RWPE1 (cell line): ENCODE data around the gene RGS6.
A peak's percentile ranks its signal among the peaks of the same experiment; 100 is the strongest.

ENCODE experiments used
- CTCF ChIA-PET: fragments of 350-600 bp; sonication (Branson Sonifier 250); formaldehyde crosslinking; extraction: SDS; loops from one replicate; lab custom pipeline; 2021; lab: Yijun Ruan, JAX
- POLR2A ChIA-PET: fragments of 400-600 bp; formaldehyde crosslinking; extraction: SDS; loops from one replicate; lab custom pipeline; 2020; ENCODE audit warnings: antibody characterized with exemption; ENCODE audit not compliant: low non-redundant PET; lab: Yijun Ruan, JAX
- DNase-seq: peaks from one replicate; pipeline ENCODE4 v3.0.0; 2012; ENCODE audit warnings: low spot score
- H3K27ac ChIP-seq: fragments of 450-650 bp; 2 replicates; pipeline ENCODE4 v1.5.1; 2017
- TF ChIP-seq, protein P1 (sequence below): fragments of 450-650 bp; conservative IDR thresholded peaks from 2 replicates; pipeline ENCODE4 v1.5.1; 2017; ENCODE audit warnings: low read depth, mild to moderate bottlenecking

The RGS6 gene

DNA sequence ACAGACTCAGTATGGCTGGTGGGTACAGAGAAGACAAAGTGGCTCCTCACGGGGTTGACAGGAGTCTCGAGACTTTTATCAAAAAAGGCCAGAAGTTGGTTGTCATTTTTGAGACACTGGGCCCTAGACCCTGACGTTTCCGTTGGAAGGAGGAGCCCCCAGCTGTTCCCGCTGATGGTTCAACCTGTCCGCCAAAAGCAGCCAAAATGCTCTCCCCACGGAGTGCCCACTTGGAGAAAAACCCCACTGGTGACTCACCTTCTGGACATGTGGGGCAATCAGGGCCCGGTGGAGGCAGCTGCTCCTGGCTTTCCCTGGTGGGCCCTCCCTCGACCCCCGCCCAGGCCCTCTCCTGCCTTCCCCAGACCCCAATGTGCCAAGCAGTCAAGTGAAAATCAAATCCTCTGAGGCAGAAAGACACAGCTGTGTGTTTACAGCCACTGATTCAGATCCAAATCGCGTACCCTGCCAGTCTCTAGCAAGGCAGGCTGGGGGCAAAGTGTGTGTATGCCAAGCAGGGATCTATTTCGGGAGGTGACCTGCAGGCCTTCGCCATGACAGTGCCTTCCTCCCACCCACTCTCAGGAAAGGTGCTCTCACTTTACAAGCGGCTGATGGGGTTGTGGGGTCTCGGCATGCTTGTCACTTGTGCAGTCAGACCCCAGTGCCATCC is 614.3 kb downstream of the RGS6 start:
- POLR2A ChIA-PET: no interaction called here
- CTCF ChIA-PET: no interaction called here
- DNase-seq: no peak
- no peak overlapping the region for H3K27ac ChIP-seq
- TF ChIP-seq, protein P1, sequence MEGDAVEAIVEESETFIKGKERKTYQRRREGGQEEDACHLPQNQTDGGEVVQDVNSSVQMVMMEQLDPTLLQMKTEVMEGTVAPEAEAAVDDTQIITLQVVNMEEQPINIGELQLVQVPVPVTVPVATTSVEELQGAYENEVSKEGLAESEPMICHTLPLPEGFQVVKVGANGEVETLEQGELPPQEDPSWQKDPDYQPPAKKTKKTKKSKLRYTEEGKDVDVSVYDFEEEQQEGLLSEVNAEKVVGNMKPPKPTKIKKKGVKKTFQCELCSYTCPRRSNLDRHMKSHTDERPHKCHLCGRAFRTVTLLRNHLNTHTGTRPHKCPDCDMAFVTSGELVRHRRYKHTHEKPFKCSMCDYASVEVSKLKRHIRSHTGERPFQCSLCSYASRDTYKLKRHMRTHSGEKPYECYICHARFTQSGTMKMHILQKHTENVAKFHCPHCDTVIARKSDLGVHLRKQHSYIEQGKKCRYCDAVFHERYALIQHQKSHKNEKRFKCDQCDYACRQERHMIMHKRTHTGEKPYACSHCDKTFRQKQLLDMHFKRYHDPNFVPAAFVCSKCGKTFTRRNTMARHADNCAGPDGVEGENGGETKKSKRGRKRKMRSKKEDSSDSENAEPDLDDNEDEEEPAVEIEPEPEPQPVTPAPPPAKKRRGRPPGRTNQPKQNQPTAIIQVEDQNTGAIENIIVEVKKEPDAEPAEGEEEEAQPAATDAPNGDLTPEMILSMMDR: no peak

GRCh38 chr14:72547999-72548398 is 615.8 kb downstream of the RGS6 start:
- no peak for DNase-seq
- ChIA-PET CTCF (interaction anchor here (0.6 kb wide), 1 partner anchor 955 kb away, joined by 3 read pairs; no protein-coding TSS in a partner anchor), POLR2A (no interaction called here)
- TF ChIP-seq, protein P1: no peak
- no peak overlapping the region for H3K27ac ChIP-seq

- no peak for DNase-seq
- POLR2A ChIA-PET: no interaction called here
- CTCF ChIA-PET: no interaction called here
- TF ChIP-seq, protein P1: no peak
- no peak overlapping the region for H3K27ac ChIP-seq
Measured at GRCh38 chr14:72549026-72549425, 616.8 kb downstream of the RGS6 start.

DNA sequence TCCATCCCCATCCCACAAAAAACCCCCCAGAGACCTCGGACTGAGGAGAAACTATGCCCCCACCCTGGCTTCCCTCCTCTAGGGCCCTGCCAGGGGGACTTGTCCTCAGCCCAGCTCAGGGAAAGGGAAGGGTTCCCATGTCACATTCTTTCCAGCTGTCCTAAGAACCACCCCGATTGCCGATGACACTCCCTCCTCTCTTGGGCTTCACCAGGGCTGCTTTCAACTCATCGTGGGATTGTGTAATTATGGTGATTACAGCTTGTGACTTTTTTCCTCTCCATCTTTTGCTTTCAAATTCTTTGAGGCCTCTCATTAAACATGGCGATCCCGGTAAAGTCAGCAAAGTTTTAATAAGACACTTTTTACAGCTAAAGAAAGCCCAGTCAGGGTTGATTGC is 617.6 kb downstream of the RGS6 start:
- TF ChIP-seq, protein P1: no peak
- ChIA-PET POLR2A (no interaction called here), CTCF (interaction anchor here (0.6 kb wide), 2 partner anchors 13 to 73 kb away, joined by 3 read pairs; no protein-coding TSS in a partner anchor)
- no peak for DNase-seq
- no peak overlapping the region for H3K27ac ChIP-seq

GRCh38 chr14:72550513-72550912 is 618.3 kb downstream of the RGS6 start:
- peak; percentile 64 for DNase-seq
- TF ChIP-seq, protein P1: no peak
- no peak overlapping the region for H3K27ac ChIP-seq
- CTCF ChIA-PET: interaction anchor here (1.0 kb wide), 1 partner anchor 11 kb away, joined by 8 read pairs; no protein-coding TSS in a partner anchor
- POLR2A ChIA-PET: no interaction called here

GRCh38 chr14:72552236-72552635 is 620.0 kb downstream of the RGS6 start:
- DNase-seq: no peak
- ChIA-PET CTCF (interaction anchor here (1.0 kb wide), 1 partner anchor 38 kb away, joined by 4 read pairs; no protein-coding TSS in a partner anchor), POLR2A (interaction anchor here (0.6 kb wide), 1 partner anchor 83 kb away, joined by 3 read pairs; no protein-coding TSS in a partner anchor)
- H3K27ac ChIP-seq: no peak overlapping the region
- TF ChIP-seq, protein P1: no peak
